Pancreas (tissue), 10 donors: ENCODE data around the gene ARPIN. TPM values are rescaled to one million over a fixed set of nuclear protein-coding genes. Genes with fewer than 3 reads are reported as not detected.

Experiments
- ATAC-seq, 4 donors: fragments of 200-7000 bp; cut with Tn5 transposase; one replicate each; pipeline versions ENCODE4 v1.8.0 to v1.9.1; 2020; ENCODE audit warnings: mild to moderate bottlenecking in 4 of 4, moderate library complexity in 4 of 4
- DNase-seq, 6 donors: peaks; one replicate each; pipeline ENCODE4 v3.0.0-alpha.2; 2020
- FAIRE-seq: peaks from 2 replicates; lab custom pipeline; 2012; peaks lifted over from hg19 to GRCh38; lab: Jason Lieb, UNC
- H3K27ac ChIP-seq, 4 donors: fragments of 200-600 bp; sonication (generic); 1 replicate in 3 of 4; 2 replicates in 1 of 4; pipeline versions ENCODE4 v1.5.0 to v1.8.0; 2020
- H3K27me3 ChIP-seq, 4 donors: fragments of 200-600 bp; one replicate each; pipeline ENCODE4 v1.8.0; 2021
- H3K36me3 ChIP-seq, 3 donors: fragments of 200-600 bp; sonication (generic) in 1 of 3; one replicate each; pipeline versions ENCODE4 v1.5.0 to v1.8.0; 2020 to 2021
- H3K4me1 ChIP-seq, 3 donors: fragments of 200-600 bp; one replicate each; pipeline ENCODE4 v1.8.0; 2021
- H3K4me3 ChIP-seq, 4 donors: fragments of 200-600 bp; sonication (generic) in 2 of 4; one replicate each; pipeline versions ENCODE4 v1.5.0 to v1.8.0; 2020 to 2021
- H3K9me3 ChIP-seq, 4 donors: fragments of 200-600 bp; one replicate each; pipeline ENCODE4 v1.8.0; 2021
- CTCF ChIP-seq, 4 donors: fragments of 200-600 bp; sonication (generic) in 3 of 4; IDR thresholded peaks; one replicate each; pipeline versions ENCODE4 v1.5.0 to v1.8.0; 2021; ENCODE audit warnings: antibody characterized with exemption in 4 of 4
- WGBS, 2 donors: extraction: QIAGEN DNeasy Blood & Tissue Kit; methylation state at CpG; one replicate each; pipeline ENCODE4 v1.1.7; 2013; 5-methylcytosine and 5-hydroxymethylcytosine counted together
- intact Hi-C, 3 donors: fragments of 100-400 bp; cut with DNase I; formaldehyde crosslinking; loops; one replicate each; pipeline versions ENCODE4 v1.11.1 to v1.14.2; 2022
- polyA plus RNA-seq, 2 donors: library from polyadenylated mRNA; stranded (reverse); fragments of 200-250 nt; gene quantifications; one replicate each; pipeline ENCODE4 v1.2.3, GENCODE V29; 2013
- total RNA-seq, 6 donors: library from RNA; stranded (reverse); fragmentation: NEBNext Ultra II Directional in 4 of 6; extraction: Animal tissue kit (Norgen Biotek cat#: 25700) in 4 of 6; gene quantifications; one replicate each; pipeline versions ENCODE4 v1.2.1 to v1.2.4, GENCODE V29; 2021 to 2023
- donor health status: healthy with polysubstance abuse.
- donor health status: DM: no; HTN: no; CAD: no; lungs with moderate emphysema.
- donor health status: DM: no; HTN: no; CAD: no.
- donor health status: control.
- donor health status: control.
- donor health status: Bipolar disorder and iron deficiency.
- donor health status: DM: yes; HTN: yes; CAD: no.
- donor health status: DM: no; HTN: no; CAD: no.
- donor health status: DM: no; HTN: no; CAD: no.
- donor health status: DM: yes; HTN: yes; CAD: no.

The ARPIN gene
- total and polyA plus RNA-seq, 8 donors: 12.6 to 49.8 (median 30.4) TPM

DNA sequence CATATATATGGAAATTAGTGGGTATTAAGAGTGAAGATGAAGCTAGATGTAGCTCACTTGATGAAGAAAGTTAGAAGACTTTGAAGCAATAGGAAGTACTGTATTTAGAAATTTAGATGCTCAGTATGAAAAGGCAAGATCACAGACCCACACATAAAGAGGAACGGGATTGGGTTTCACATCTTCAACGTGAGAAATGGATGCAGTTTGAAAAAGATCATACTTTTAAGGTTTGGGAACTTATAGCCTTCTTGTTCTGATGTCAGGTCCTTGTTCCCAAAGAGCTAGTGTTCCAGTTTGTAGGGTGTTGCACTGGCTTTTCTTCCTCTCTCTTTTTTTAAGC, 35.7 kb downstream of the ARPIN start:
- H3K27ac ChIP-seq: no peak overlapping the region
- intact Hi-C loops: loop anchor here in 2 of 3 donors (5.0 to 10.0 kb wide), 2 partner anchors 122 to 135 kb away; partner anchors contain the start of gene MESP1 (in 1 of the 2)
- no peaks in the 10 kb centered on the region for H3K9me3 ChIP-seq
- H3K36me3 ChIP-seq: peaks cover 0 to 12% (median 2%) of the 10 kb centered on the region in 3 donors
- no peak for TF ChIP-seq CTCF (IDR thresholded peaks at IDR 0.05)
- DNase-seq (no peak), FAIRE-seq (no peak), ATAC-seq (no peak)
- no peaks in the 10 kb centered on the region for H3K27me3 ChIP-seq
- WGBS, 2 donors: 82 to 86% methylated on average over 2 of the region's 2 CpGs
- H3K4me3 ChIP-seq: no peak overlapping the region
- H3K4me1 ChIP-seq: peaks cover 15 to 23% (median 22%) of the 10 kb centered on the region in 3 donors

DNA sequence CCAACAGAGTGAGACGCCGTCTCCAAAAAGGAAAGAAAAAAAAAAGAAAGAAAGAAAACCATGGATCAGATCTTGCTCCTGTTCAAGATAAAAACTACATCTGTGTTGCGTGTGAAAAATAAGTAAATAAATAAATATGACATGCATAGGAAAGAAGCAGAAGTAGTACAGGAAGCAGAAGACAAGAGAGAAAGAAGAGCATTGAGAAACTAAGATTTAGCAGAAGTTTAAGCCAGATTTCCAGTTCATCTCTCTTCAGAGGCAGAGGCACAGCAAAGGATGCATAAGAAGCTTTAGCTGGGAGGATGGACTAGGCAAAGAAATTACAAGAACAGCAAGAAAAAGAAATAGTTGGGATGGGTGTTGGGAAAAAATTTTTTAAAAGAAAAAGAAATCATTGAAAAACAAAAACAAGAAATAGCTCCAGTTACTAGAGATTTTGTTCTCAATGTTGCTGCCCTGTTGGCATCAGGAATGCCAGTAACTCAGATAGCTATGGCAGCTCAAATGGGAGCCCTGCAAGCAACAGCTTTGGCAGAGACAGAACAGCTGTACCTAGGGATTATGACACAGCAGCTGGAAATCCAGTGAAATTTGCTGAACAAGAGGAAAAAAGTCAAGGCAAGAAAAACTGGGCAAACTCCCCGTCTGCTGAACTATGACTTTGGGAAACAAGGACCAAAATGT, 36.2 kb downstream of the ARPIN start:
- H3K4me3 ChIP-seq: no peak overlapping the region
- H3K4me1 ChIP-seq: peaks cover 20 to 28% (median 27%) of the 10 kb centered on the region in 3 donors
- no peak for DNase-seq
- H3K9me3 ChIP-seq: no peaks in the 10 kb centered on the region
- WGBS, 2 donors: 82 to 85% methylated on average over 4 of the region's 4 CpGs
- no peak for FAIRE-seq
- H3K36me3 ChIP-seq: peaks cover 0 to 12% (median 2%) of the 10 kb centered on the region in 3 donors
- no peak for ATAC-seq
- TF ChIP-seq CTCF (IDR thresholded peaks at IDR 0.05): no peak
- no peaks in the 10 kb centered on the region for H3K27me3 ChIP-seq
- intact Hi-C loops: loop anchor here in 2 of 3 donors (5.0 to 10.0 kb wide), 2 partner anchors 122 to 134 kb away; partner anchors contain the start of gene MESP1 (in 1 of the 2)
- no peak overlapping the region for H3K27ac ChIP-seq

DNA sequence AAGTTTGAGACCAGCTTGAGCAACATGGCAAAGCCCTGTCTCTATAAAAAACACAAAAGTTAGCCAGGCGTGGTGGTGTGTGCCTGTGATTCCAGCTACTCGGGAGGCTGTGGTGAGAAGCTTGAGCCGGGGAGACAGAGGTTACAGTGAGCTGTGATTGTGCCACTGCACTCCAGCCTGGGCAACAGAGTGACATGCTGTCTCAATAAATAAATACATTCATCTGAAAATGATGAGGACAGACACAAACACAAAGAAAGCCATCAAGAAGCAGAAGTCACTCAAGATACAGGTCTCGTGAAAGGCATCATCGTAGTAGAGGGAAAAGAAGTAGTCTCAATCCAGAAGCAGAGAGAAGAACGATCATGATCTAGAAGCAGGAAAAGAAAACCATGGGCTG, 37.0 kb downstream of the ARPIN start:
- Histone ChIP-seq H3K4me3 (no peak overlapping the region), H3K9me3 (no peaks in the 10 kb centered on the region), H3K27ac (no peak overlapping the region), H3K27me3 (no peaks in the 10 kb centered on the region), H3K36me3 (peaks cover 0 to 12% (median 2%) of the 10 kb centered on the region in 3 donors), H3K4me1 (peaks cover 20 to 36% (median 35%) of the 10 kb centered on the region in 3 donors)
- no peak for TF ChIP-seq CTCF (IDR thresholded peaks at IDR 0.05)
- intact Hi-C loops: loop anchor here in 2 of 3 donors (5.0 to 10.0 kb wide), 2 partner anchors 121 to 133 kb away; partner anchors contain the start of gene MESP1 (in 1 of the 2)
- 89 to 92% methylated on average over 6 of the region's 6 CpGs for WGBS, 2 donors
- FAIRE-seq (no peak), ATAC-seq (no peak), DNase-seq (no peak)

DNA sequence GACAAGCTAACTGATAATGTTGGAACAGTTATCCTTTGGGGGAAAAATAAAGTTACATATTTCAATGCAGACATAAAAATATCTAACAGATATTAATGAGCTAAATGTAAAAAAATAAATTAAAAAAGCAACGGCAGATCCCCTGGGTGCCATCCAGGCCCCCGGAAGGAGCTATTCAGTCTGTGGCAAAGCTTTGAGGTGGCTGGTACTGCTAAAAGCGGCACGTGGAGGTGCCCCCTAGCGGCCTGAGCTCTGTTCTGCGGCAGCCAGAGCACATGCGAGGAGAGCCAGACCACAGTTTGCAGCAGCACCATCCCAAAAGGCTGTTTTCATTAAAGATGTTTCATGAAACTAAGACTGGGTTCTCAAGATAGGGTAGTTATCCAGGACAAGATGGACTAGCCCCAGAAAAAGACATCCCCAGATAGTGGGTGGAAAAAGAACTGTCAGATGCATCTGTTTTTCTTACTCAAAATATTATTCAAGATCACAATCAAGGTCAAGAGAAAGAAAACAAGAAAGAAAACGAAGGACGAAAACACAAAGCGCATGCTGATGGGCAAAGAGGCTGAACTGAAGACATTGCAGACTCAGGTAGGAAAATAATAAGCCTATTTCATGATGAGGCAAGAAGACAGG, 37.7 kb downstream of the ARPIN start:
- Histone ChIP-seq H3K9me3 (no peaks in the 10 kb centered on the region), H3K27ac (no peak overlapping the region), H3K36me3 (peaks cover 0 to 12% (median 2%) of the 10 kb centered on the region in 3 donors), H3K4me1 (peaks cover 20 to 41% (median 41%) of the 10 kb centered on the region in 3 donors), H3K27me3 (no peaks in the 10 kb centered on the region), H3K4me3 (no peak overlapping the region)
- ATAC-seq (peak; percentile 90 to 96 (median 95)), FAIRE-seq (no peak), DNase-seq (peak; percentile 76 to 93 (median 86))
- WGBS, 2 donors: 10 to 11% methylated on average over 10 of the region's 10 CpGs
- peak; percentile 70 to 95 (median 84) for TF ChIP-seq CTCF (IDR thresholded peaks at IDR 0.05)
- intact Hi-C loops: loop anchor here in 2 of 3 donors (5.0 to 10.0 kb wide), 2 partner anchors 120 to 133 kb away; partner anchors contain the start of gene MESP1 (in 1 of the 2)
